Fibroblast of the aortic adventitia (primary cell): ENCODE measurements around the gene SLC38A9. TPM values are rescaled to one million over a fixed set of nuclear protein-coding genes. Genes with fewer than 3 reads are reported as not detected.

ENCODE experiments used
- DNase-seq: peaks from one replicate; pipeline ENCODE4 v3.0.0-alpha.2; 2010; ENCODE audit warnings: low read depth
- H3K4me3 ChIP-seq: 2 replicates; pipeline ENCODE4 v1.5.1; 2011; ENCODE audit warnings: low read depth, mild to moderate bottlenecking, control low read depth, low read length, moderate library complexity
- CTCF ChIP-seq: IDR thresholded peaks from 2 replicates; pipeline ENCODE4 v1.5.1; 2011; ENCODE audit warnings: mild to moderate bottlenecking, low read length, control low read depth, inconsistent platforms; ENCODE audit not compliant: insufficient read depth
- small RNA-seq: library from RNA; depleted of rRNA; stranded (forward); fragments of <200 nt; gene quantifications from one replicate; pipeline ENCODE3, GENCODE V24; 2012
- total RNA-seq: library from RNA; depleted of rRNA; stranded (reverse); fragments of >200 nt; gene quantifications from 2 replicates; pipeline ENCODE4 v1.2.3, GENCODE V29; 2012; ENCODE audit warnings: low replicate concordance

Gene SLC38A9
- total RNA-seq, 1 donor, result 41.3 TPM

GRCh38 chr5:55580042-55580441 lies 132.1 kb downstream of the SLC38A9 start:
- TF ChIP-seq CTCF, result no peak
- no peak overlapping the region for H3K4me3 ChIP-seq
- DNase-seq, result no peak

- TF ChIP-seq CTCF, result no peak
- DNase-seq, result peak; percentile 77
- H3K4me3 ChIP-seq, result no peak overlapping the region
Measured at GRCh38 chr5:55578771-55579170, 133.4 kb downstream of the SLC38A9 start.

GRCh38 chr5:55577353-55578060 lies 134.6 kb downstream of the SLC38A9 start:
- H3K4me3 ChIP-seq, result no peak overlapping the region
- TF ChIP-seq CTCF, result no peak
- peak; percentile 91 for DNase-seq

- TF ChIP-seq CTCF, result no peak
- DNase-seq, result no peak
- H3K4me3 ChIP-seq, result no peak overlapping the region
Measured at GRCh38 chr5:55576661-55577060, 135.5 kb downstream of the SLC38A9 start.

Small RNAs within 50 kb of the gene (small RNA-seq; reads per million reads assigned to genes)
- gene AC016632.1, result not detected

Other genes with a start within 250 kb of the SLC38A9 start
- gene PLPP1, start 177.4 kb downstream of the SLC38A9 start, total RNA-seq, result 71.8 and 254 TPM in 2 replicates
- not detected in 2 replicates for gene DDX4, start 25.7 kb upstream of the SLC38A9 start, total RNA-seq
- gene IL31RA, start 139.0 kb upstream of the SLC38A9 start, total RNA-seq, result 0.72 and 0.74 TPM in 2 replicates